Naive thymus-derived CD4-positive, alpha-beta T cell (primary cell): ENCODE measurements around the gene LPCAT4. TPM values are rescaled to one million over a fixed set of nuclear protein-coding genes. Genes with fewer than 3 reads are reported as not detected.

Source experiments
- ATAC-seq: fragments of 150-1000 bp; cut with Tn5 transposase; 2 replicates; pipeline ENCODE4 v1.10.0; 2021; ENCODE audit warnings: mild to moderate bottlenecking, moderate library complexity
- CTCF ChIA-PET: fragments of 350-600 bp; sonication (Branson Sonifier 250); formaldehyde crosslinking; loops from one replicate; lab custom pipeline; 2021; ENCODE audit warnings: antibody characterized with exemption; lab: Charles Lee
- POLR2A ChIA-PET: fragments of 350-600 bp; sonication (Branson Sonifier 250); formaldehyde crosslinking; loops from one replicate; lab custom pipeline; 2021; ENCODE audit warnings: antibody characterized with exemption, inconsistent platforms; lab: Charles Lee
- DNase-seq, 9 donors: peaks; one replicate each; pipeline versions ENCODE4 v3.0.0 to v3.0.0-alpha.2; 2020 to 2022; ENCODE audit warnings: mixed read lengths in 1 of 9
- H3K27ac ChIP-seq: one replicate; pipeline ENCODE4 v1.7.0; 2013; ENCODE audit warnings: mild to moderate bottlenecking, low read depth, low read length, moderate library complexity
- H3K27me3 ChIP-seq, 2 donors: one replicate each; pipeline ENCODE4 v1.7.0; 2013; ENCODE audit warnings: low read length in 2 of 2, mild to moderate bottlenecking in 2 of 2, moderate library complexity in 2 of 2; ENCODE audit not compliant: control insufficient read depth in 2 of 2, insufficient read depth in 2 of 2
- H3K36me3 ChIP-seq, 3 experiments: 1 replicate in 2 of 3; 2 replicates in 1 of 3; pipeline ENCODE4 v1.7.0; 2013; ENCODE audit warnings: low read length in 3 of 3, mild to moderate bottlenecking in 3 of 3, moderate library complexity in 1 of 3; ENCODE audit not compliant: insufficient read depth in 3 of 3, control insufficient read depth in 2 of 3
- H3K4me1 ChIP-seq, 2 donors: one replicate each; pipeline ENCODE4 v1.7.0; 2013; ENCODE audit warnings: low read length in 2 of 2, mild to moderate bottlenecking in 2 of 2, moderate library complexity in 1 of 2; ENCODE audit not compliant: control insufficient read depth in 2 of 2, insufficient read depth in 2 of 2
- H3K4me3 ChIP-seq: 2 replicates; pipeline ENCODE4 v1.7.0; 2013; ENCODE audit warnings: mild to moderate bottlenecking, low read length
- H3K9me3 ChIP-seq, 3 experiments: 1 replicate in 2 of 3; 2 replicates in 1 of 3; pipeline ENCODE4 v1.7.0; 2013; ENCODE audit warnings: low read length in 3 of 3; ENCODE audit not compliant: control insufficient read depth in 2 of 3
- H3K27ac Mint-ChIP-seq, 9 donors: one replicate each; pipeline ENCODE4 v1.8.0; 2020 to 2022; ENCODE audit warnings: mixed read lengths in 9 of 9, mild to moderate bottlenecking in 8 of 9, moderate library complexity in 5 of 9, inconsistent platforms in 2 of 9
- H3K27me3 Mint-ChIP-seq, 5 donors: one replicate each; pipeline ENCODE4 v1.8.0; 2021 to 2022; ENCODE audit warnings: mixed read lengths in 5 of 5, mild to moderate bottlenecking in 1 of 5
- H3K36me3 Mint-ChIP-seq, 5 donors: one replicate each; pipeline ENCODE4 v1.8.0; 2020 to 2022; ENCODE audit warnings: mixed read lengths in 5 of 5, mild to moderate bottlenecking in 3 of 5, inconsistent platforms in 1 of 5
- H3K4me1 Mint-ChIP-seq, 7 donors: one replicate each; pipeline ENCODE4 v1.8.0; 2020 to 2022; ENCODE audit warnings: mixed read lengths in 7 of 7, mild to moderate bottlenecking in 3 of 7, inconsistent platforms in 1 of 7
- H3K4me3 Mint-ChIP-seq, 10 donors: one replicate each; pipeline ENCODE4 v1.8.0; 2020 to 2022; ENCODE audit warnings: mild to moderate bottlenecking in 10 of 10, mixed read lengths in 10 of 10, moderate library complexity in 6 of 10, inconsistent platforms in 2 of 10
- H3K9me3 Mint-ChIP-seq, 11 donors: one replicate each; pipeline ENCODE4 v1.8.0; 2020 to 2022; ENCODE audit warnings: mixed read lengths in 11 of 11, mild to moderate bottlenecking in 4 of 11, inconsistent platforms in 1 of 11, moderate library complexity in 1 of 11
- intact Hi-C, 2 donors: fragments of 100-400 bp; cut with micrococcal nuclease; formaldehyde crosslinking; loops; one replicate each; pipeline ENCODE4 v1.15.1; 2023
- polyA plus RNA-seq, 2 donors: library from polyadenylated mRNA; unstranded; fragments of 300-500 nt; fragmentation: Illumina TruSeq; gene quantifications; one replicate each; pipeline ENCODE4 v1.2.3, GENCODE V29; 2021
- total RNA-seq, 6 experiments: library from RNA in 5 of 6; stranded (reverse) in 5 of 6; gene quantifications; 1 replicate in 5 of 6; 2 replicates in 1 of 6; pipeline ENCODE4 v1.2.3 and lab custom pipeline; 2021 to 2026

Gene LPCAT4
- total and polyA plus RNA-seq, 7 experiments from 2014 or later: 10.8 to 95.5 (median 46.5) TPM

DNA sequence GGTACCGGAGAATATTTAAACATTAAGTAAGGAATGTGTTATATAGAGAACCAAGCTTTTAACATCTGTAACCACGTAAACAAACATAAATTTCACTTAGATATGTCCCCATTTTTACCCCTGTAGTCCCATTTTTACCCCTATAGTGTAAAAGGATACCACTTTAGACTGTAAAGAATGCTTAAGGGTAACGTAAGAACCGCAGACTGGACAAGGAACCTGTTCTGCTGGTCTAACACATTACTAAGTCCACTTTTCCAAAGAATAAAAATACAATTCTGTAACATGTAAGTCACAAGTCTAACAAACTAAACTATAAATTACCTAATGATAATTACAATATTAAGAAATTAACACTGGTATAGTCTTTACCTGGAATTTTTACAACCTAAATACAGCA lies 32.3 kb downstream of the LPCAT4 start:
- H3K4me1 ChIP-seq: peaks cover 40 to 47% of the 10 kb centered on the region in 2 donors
- no peaks in the 10 kb centered on the region for H3K27me3 ChIP-seq
- Mint-ChIP-seq H3K9me3 (no peaks in the 10 kb centered on the region), H3K4me3 (peak overlapping the region; percentile 90 to 100 (median 98)), H3K27me3 (no peaks in the 10 kb centered on the region), H3K27ac (peak overlapping the region; percentile 82 to 98 (median 96)), H3K36me3 (peaks cover 0 to 4% (median 0%) of the 10 kb centered on the region in 5 donors), H3K4me1 (peaks cover 32 to 80% (median 66%) of the 10 kb centered on the region in 7 donors)
- H3K27ac ChIP-seq: peak overlapping the region; percentile 92
- intact Hi-C loops: loop anchor here (1.0 to 10.0 kb wide), 7 partner anchors 9 to 653 kb away; partner anchors contain the start of genes AVEN (in 1 of the 2), GOLGA8B (in 1 of the 2) and ZNF770 (in 1 of the 2)
- DNase-seq: no peak
- peaks cover 0 to 13% (median 0%) of the 10 kb centered on the region in 3 experiments for H3K36me3 ChIP-seq
- ChIA-PET CTCF (interaction anchor here (0.6 kb wide), 1 partner anchor 98 kb away, joined by 4 read pairs; no protein-coding TSS in a partner anchor), POLR2A (interaction anchor here (0.5 to 7.8 kb wide), 4 partner anchors 8 to 26 kb away, joined by 3 to 151 read pairs (median 4); partner anchors contain the start of genes NOP10 and NUTM1)
- peak overlapping the region; percentile 96 for H3K4me3 ChIP-seq
- H3K9me3 ChIP-seq: no peaks in the 10 kb centered on the region
- no peak for ATAC-seq

- peak overlapping the region; percentile 92 for H3K27ac ChIP-seq
- ATAC-seq: no peak
- H3K4me1 ChIP-seq: peaks cover 47 to 57% of the 10 kb centered on the region in 2 donors
- Mint-ChIP-seq H3K27ac (peak overlapping the region; percentile 77 to 98 (median 85)), H3K4me1 (peaks cover 45 to 93% (median 82%) of the 10 kb centered on the region in 7 donors), H3K4me3 (peak overlapping the region; percentile 17 to 99 (median 60)), H3K36me3 (peaks cover 0 to 4% (median 0%) of the 10 kb centered on the region in 5 donors), H3K9me3 (no peaks in the 10 kb centered on the region), H3K27me3 (no peaks in the 10 kb centered on the region)
- H3K9me3 ChIP-seq: no peaks in the 10 kb centered on the region
- CTCF ChIA-PET: interaction anchor here (1.2 to 1.6 kb wide), 2 partner anchors 11 to 91 kb away, joined by 3 to 4 read pairs; partner anchors contain the start of genes NOP10 and NUTM1
- H3K4me3 ChIP-seq: no peak overlapping the region
- POLR2A ChIA-PET: interaction anchor here (0.6 to 7.8 kb wide), 4 partner anchors 10 to 251 kb away, joined by 3 to 151 read pairs (median 6); partner anchors contain the start of genes GOLGA8B, NOP10 and NUTM1
- no peaks in the 10 kb centered on the region for H3K27me3 ChIP-seq
- H3K36me3 ChIP-seq: peaks cover 0 to 5% (median 0%) of the 10 kb centered on the region in 3 experiments
- intact Hi-C loops: loop anchor here in 1 of 2 donors (10.0 kb wide), 2 partner anchors 162 to 252 kb away; partner anchors contain the start of gene GOLGA8B
- DNase-seq: no peak
Measured at GRCh38 chr15:34332553-34333120, 34.4 kb downstream of the LPCAT4 start.

DNA sequence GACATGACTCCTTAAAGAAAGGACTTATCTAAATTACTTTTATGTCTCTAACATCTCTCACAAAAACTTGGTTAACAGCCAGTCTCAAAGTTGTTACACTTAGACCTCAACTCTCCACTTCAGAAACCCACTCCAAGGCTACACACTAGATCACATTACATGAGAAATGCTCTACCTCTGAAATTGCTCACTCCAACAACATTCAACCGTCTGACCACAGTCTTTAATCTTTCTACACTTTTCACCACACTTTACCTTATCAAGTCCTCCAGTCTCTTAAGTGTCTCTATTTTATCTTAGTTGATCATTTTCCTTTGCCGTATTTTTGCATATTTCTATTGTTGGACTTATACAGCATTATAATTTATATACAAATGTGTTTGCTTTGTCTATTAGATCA lies 35.2 kb downstream of the LPCAT4 start:
- Histone ChIP-seq H3K4me3 (no peak overlapping the region), H3K9me3 (no peaks in the 10 kb centered on the region), H3K4me1 (peaks cover 47 to 64% of the 10 kb centered on the region in 2 donors), H3K27me3 (no peaks in the 10 kb centered on the region), H3K36me3 (no peaks in the 10 kb centered on the region), H3K27ac (peak overlapping the region; percentile 92)
- ChIA-PET POLR2A (interaction anchor here (1.5 to 4.7 kb wide), 3 partner anchors 11 to 83 kb away, joined by 3 to 57 read pairs (median 6); partner anchors contain the start of genes NOP10 and NUTM1), CTCF (no interaction called here)
- peaks cover 47 to 98% (median 82%) of the 10 kb centered on the region in 7 donors for H3K4me1 Mint-ChIP-seq
- ATAC-seq (peak; percentile 72), DNase-seq (peak in 2 of 9 donors; percentile 30 to 40)
- H3K27ac Mint-ChIP-seq: peak overlapping the region; percentile 77 to 98 (median 85)
- no peaks in the 10 kb centered on the region for H3K27me3 Mint-ChIP-seq
- peaks cover 0 to 1% (median 0%) of the 10 kb centered on the region in 5 donors for H3K36me3 Mint-ChIP-seq
- H3K9me3 Mint-ChIP-seq: no peaks in the 10 kb centered on the region
- H3K4me3 Mint-ChIP-seq: peak overlapping the region; percentile 17 to 99 (median 60)
- intact Hi-C loops: loop anchor here in 1 of 2 donors (10.0 kb wide), 2 partner anchors 163 to 253 kb away; partner anchors contain the start of gene GOLGA8B

- H3K9me3 Mint-ChIP-seq: no peaks in the 10 kb centered on the region
Measured at GRCh38 chr15:34330279-34330678, 36.7 kb downstream of the LPCAT4 start.

GRCh38 chr15:34329006-34329405 lies 38.0 kb downstream of the LPCAT4 start:
- H3K4me3 Mint-ChIP-seq: peak overlapping the region; percentile 16 to 84 (median 70)

More at GRCh38 chr15:34330279-34330678, 36.7 kb downstream of the LPCAT4 start:
- ChIA-PET POLR2A (interaction anchor here (0.9 to 4.7 kb wide), 5 partner anchors 8 to 253 kb away, joined by 3 to 82 read pairs (median 6); partner anchors contain the start of genes GOLGA8B, NOP10, NUTM1 and SLC12A6), CTCF (interaction anchor here (0.9 to 4.4 kb wide), 4 partner anchors 8 to 37 kb away, joined by 4 to 30 read pairs (median 8); partner anchors contain the start of genes LPCAT4 and SLC12A6)
- DNase-seq (no peak), ATAC-seq (no peak)
- H3K27ac ChIP-seq: peak overlapping the region; percentile 65
- Mint-ChIP-seq H3K4me3 (peak overlapping the region in 8 of 10 donors; percentile 39 to 79 (median 60)), H3K4me1 (peaks cover 40 to 98% (median 80%) of the 10 kb centered on the region in 7 donors), H3K27me3 (no peaks in the 10 kb centered on the region), H3K36me3 (peaks cover 0 to 1% (median 0%) of the 10 kb centered on the region in 5 donors), H3K27ac (peak overlapping the region; percentile 4 to 98 (median 86))
- no peaks in the 10 kb centered on the region for H3K36me3 ChIP-seq
- H3K9me3 ChIP-seq: no peaks in the 10 kb centered on the region
- intact Hi-C loops: loop anchor here in 1 of 2 donors (10.0 kb wide), 2 partner anchors 165 to 255 kb away; partner anchors contain the start of gene GOLGA8B
- H3K27me3 ChIP-seq: no peaks in the 10 kb centered on the region
- no peak overlapping the region for H3K4me3 ChIP-seq
- peaks cover 31 to 64% of the 10 kb centered on the region in 2 donors for H3K4me1 ChIP-seq

More at GRCh38 chr15:34329006-34329405, 38.0 kb downstream of the LPCAT4 start:
- H3K27me3 Mint-ChIP-seq: no peaks in the 10 kb centered on the region
- peaks cover 0 to 1% (median 0%) of the 10 kb centered on the region in 5 donors for H3K36me3 Mint-ChIP-seq
- Histone ChIP-seq H3K36me3 (no peaks in the 10 kb centered on the region), H3K4me1 (peaks cover 19 to 64% of the 10 kb centered on the region in 2 donors), H3K27me3 (no peaks in the 10 kb centered on the region), H3K4me3 (no peak overlapping the region), H3K9me3 (no peaks in the 10 kb centered on the region), H3K27ac (peak overlapping the region; percentile 65)
- H3K9me3 Mint-ChIP-seq: no peaks in the 10 kb centered on the region
- peak overlapping the region; percentile 75 to 98 (median 91) for H3K27ac Mint-ChIP-seq
- H3K4me1 Mint-ChIP-seq: peaks cover 40 to 96% (median 80%) of the 10 kb centered on the region in 7 donors
- DNase-seq: no peak
- CTCF ChIA-PET: interaction anchor here (1.1 to 4.4 kb wide), 4 partner anchors 8 to 30 kb away, joined by 3 to 30 read pairs (median 8); partner anchors contain the start of genes NOP10, NUTM1 and SLC12A6
- ATAC-seq: no peak
- intact Hi-C loops: no loop called here
- POLR2A ChIA-PET: interaction anchor here (0.9 to 4.7 kb wide), 5 partner anchors 9 to 74 kb away, joined by 3 to 82 read pairs (median 13); partner anchors contain the start of genes LPCAT4, NOP10, NUTM1 and SLC12A6
